NCI-H345 treated with DMSO at 0.1 percent for 48 hours (cell line): Measurements from ENCODE around the gene GRWD1.
A peak's percentile ranks its signal among the peaks of the same experiment; 100 is the strongest.

Experiments
- DNase-seq: peaks from one replicate; lab custom pipeline; 2025; ENCODE audit not compliant: unreplicated experiment; lab: John Stamatoyannopoulos, UW

GRWD1 gene

DNA sequence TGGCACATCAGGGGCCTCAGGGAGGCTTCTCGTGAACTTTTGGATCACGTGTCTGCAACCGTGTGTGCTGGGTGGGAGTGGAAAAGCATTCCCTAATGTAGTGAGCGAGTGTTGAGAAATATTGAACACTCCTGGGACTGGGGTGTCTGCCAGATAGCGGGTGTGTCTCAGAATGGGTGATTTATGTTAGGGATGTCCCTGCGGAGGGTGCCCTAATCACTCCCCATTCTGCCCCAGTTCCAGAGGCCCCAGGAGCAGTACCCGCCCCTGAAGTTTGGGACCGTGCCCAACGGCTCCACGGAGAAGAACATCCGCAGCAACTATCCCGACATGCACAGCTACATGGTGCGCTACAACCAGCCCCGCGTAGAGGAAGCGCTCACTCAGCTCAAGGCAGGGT, 24.2 kb upstream of the GRWD1 start:
- DNase-seq, result no peak

DNA sequence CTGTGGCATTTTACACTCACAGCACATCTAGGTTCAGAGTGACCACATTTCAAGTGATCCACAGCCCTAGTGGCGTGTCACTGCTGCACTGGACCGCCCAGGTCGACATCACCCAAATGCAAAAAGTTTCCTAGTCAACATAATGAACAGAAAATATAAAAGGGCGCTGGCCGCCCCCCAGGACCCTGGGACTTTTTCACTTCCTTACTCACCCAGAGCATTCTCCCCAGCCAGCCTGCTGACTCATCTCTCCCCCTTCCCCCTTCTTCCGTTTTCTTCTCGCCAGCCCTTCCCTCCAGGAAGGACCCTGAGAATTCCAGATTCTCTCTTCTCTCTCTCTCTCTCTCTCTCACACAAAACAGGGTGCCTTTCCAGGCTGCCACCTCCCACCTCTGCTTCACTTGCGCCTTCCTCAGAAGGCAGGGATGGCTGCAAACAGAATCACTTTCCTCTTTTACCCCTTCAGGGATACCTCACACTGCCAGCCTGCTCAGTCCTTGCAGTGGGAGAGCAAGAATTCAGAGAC, 21.0 kb upstream of the GRWD1 start:
- DNase-seq, result no peak

DNA sequence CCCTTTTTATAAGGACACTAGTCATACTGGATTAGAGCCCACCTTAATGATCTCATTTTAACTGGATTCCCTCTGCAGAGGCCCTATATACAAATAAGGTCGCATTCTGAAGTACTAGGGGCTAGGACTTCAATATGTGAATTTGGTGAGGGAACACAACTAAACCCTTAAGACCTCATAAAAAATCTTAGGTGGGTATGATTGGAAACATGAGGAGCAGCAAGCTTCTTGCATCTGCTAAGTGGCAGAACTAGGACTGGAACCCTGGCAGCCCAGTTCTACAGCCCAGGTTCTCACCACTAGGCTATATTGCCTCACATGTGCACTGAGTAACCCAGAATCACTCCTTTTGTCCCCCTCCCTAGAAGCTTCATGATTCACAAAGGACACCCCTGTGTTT, 17.1 kb upstream of the GRWD1 start:
- no peak for DNase-seq

DNA sequence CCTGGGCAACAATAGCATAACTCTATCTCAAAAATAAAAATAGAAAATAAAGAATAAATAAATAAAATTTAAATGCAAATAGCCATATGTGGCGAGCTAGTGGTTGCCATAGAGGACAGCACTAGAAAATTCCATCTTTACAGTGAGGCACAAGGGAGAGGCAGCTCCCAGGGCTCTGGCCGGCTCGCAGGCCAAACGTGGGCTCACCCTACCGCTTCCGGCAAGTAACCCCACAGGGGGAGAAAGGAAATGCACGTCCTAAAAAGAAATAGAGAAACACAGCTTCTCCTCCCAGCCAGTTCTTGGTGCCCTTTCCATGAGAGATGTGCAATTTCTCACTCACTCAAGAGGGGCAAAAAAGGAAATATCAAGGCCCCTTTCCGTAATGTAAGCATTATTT, 12.4 kb upstream of the GRWD1 start:
- DNase-seq, result no peak

DNA sequence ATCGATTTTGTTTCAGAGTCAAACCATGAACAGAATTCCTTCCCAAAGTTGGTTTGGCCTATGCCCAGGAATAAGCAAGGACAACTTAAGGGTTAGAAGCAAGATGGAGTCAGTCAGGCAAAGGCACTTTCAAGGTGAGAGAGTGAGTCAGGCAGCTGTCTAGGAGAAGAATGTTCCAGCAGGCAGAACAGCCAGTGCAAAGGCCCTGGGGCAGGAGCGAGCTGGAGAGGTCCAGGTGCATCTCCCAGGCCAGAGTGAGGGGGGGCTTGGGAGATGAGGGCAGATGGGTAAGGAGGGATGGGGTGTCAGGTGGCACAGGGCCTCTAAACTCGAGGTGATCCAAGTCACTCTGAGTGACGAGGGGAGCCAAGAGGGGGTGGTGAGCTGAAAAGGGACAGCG, 9.2 kb upstream of the GRWD1 start:
- no peak for DNase-seq

DNA sequence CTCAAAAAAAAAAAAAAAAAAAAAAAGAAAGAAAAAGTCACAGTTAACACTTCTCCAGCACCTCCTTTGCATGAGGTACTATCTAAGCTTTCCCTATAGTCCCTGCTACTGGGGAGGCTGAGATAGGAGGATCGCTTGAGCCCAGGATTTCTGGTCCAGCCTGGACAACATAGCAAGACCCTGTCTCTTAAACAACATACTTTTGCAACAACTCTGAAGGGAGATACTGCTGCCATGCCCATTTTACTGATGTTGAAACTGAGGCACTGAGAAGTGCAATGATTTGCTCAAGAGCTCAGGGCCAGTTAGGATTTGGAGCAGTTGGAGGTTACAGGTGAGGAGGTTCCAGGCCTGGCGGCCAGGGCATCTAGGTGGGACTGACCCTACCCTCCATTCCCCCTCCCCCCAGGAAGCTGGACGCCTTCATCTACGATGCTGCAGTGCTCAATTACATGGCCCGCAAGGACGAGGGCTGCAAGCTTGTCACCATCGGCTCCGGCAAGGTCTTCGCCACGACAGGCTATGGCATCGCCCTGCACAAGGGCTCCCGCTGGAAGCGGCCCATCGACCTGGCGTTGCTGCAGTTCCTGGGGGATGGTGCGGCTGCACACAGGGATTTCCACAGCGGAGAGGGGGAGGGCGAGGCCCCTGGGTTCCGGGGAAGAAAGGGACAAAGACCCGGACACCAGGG, 4.3 kb upstream of the GRWD1 start:
- no peak for DNase-seq

DNA sequence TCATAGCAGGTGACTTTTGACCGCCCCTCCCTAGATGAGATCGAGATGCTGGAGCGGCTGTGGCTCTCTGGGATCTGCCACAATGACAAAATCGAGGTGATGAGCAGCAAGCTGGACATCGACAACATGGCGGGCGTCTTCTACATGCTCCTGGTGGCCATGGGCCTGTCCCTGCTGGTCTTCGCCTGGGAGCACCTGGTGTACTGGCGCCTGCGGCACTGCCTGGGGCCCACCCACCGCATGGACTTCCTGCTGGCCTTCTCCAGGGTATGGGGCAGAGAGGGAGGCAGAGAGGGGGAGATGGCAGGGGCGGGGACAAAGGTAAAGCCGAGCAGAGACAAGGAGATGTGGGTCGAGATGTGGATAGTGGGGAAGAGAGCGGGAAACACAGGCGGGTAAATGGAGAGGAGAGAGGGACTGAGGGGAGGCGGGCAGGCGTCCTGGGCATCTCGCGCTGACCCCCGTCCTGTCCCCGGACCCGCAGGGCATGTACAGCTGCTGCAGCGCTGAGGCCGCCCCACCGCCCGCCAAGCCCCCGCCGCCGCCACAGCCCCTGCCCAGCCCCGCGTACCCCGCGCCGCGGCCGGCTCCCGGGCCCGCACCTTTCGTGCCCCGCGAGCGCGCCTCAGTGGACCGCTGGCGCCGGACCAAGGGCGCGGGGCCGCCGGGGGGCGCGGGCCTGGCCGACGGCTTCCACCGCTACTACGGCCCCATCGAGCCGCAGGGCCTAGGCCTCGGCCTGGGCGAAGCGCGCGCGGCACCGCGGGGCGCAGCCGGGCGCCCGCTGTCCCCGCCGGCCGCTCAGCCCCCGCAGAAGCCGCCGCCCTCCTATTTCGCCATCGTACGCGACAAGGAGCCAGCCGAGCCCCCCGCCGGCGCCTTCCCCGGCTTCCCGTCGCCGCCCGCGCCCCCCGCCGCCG, 3.4 kb upstream of the GRWD1 start:
- no peak for DNase-seq

DNA sequence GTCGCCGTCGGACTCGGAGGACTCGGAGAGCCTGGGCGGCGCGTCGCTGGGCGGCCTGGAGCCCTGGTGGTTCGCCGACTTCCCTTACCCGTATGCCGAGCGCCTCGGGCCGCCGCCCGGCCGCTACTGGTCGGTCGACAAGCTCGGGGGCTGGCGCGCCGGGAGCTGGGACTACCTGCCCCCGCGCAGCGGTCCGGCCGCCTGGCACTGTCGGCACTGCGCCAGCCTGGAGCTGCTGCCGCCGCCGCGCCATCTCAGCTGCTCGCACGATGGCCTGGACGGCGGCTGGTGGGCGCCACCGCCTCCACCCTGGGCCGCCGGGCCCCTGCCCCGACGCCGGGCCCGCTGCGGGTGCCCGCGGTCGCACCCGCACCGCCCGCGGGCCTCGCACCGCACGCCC, 2.5 kb upstream of the GRWD1 start:
- no peak for DNase-seq

DNA sequence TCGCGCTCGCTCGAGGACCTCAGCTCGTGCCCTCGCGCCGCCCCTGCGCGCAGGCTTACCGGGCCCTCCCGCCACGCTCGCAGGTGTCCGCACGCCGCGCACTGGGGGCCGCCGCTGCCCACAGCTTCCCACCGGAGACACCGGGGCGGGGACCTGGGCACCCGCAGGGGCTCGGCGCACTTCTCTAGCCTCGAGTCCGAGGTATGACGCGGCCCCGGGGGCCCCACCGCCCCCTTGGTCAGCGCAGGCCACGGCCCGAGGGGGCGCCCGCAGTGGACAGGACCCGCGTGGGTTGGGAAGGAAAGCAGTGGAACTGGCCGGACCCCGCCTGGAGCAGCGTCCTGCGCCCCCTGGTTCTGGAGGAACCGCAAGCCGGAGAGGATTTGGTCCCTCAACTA, 2.1 kb upstream of the GRWD1 start:
- no peak for DNase-seq

DNA sequence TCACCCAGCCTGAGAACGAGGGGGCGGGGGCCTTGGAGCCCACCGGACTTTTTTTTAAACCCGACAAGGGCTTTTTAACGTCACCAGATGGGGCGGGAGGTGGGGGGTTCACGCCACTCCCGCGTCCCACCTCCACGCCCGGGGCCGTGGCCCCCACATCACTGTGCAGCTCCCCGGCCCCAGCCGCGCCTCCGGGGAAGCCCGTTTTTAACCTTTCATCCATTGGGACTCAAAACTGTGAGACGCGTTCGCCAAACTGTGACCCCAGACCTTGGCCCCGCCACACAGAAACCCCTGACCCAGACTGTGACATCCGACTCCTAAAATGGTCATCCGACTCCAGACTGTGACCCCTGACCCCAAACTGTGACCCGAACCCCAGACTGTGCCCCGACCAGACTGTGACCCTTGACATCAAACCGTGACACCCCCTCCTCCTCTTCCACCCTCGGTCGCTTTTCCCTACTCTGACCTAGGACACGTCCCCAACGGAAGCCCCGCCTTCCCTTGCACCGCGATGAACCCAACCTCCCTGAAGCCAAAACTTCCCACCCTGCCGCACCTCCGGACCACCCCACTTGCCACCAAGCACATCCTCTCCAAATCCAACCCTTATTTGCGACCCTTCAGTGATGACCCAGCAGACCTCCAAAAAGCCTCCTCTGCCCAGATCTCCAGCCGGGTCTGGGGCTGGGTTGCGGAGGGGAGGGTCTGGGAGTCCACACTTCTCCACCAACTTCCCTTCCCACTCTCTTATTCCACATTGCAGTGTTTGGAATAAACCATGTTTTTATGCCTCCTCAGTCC, 1.5 kb upstream of the GRWD1 start:
- no peak for DNase-seq

DNA sequence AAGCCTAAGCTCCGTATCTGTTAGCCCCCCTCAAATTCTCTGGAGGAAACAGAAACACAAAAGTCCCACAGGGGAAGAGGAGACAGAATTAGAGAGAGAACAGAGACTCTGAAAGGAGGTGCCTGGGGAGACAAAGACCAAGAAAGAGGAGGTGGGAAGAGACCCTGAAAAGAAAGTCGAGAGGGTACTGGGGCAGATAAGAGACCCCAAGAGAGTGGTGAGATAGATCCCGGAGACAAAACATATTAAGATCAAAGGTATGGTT, 915 bp upstream of the GRWD1 start:
- no peak for DNase-seq

DNA sequence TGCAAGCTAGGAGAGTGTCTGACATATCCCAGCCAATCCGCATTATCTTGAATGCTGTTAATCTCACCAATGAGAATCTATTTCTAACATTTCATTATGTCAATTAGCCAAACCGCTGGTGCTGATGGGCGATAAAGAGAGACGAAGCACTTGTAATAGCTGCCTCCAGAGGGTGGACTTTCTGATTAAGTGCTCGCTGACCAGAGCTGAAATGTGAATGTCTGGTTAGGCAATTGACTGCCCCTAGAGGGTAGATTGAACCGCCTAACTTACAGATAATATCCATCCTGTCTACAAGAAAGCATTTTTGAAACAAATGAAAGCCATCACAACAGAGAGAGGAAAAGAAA, 552 bp upstream of the GRWD1 start:
- DNase-seq, result peak; percentile 49

DNA sequence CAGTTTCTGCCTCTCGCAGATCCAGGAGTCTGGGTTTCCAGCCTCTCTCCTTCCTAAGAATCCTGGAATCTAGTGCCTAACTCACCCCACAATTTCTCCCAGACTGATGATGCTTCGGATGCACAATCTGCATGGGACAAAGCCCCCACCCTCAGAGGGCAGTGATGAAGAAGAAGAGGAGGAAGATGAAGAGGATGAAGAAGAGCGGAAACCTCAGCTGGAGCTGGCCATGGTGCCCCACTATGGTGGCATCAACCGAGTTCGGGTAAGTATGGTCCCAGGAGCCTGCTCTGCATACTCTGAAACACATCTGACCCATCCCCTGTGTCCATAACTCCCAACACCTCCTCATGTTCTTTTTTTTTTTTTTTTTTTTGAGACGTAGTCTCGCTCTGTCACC, 796 bp downstream of the GRWD1 start:
- DNase-seq, result no peak

DNA sequence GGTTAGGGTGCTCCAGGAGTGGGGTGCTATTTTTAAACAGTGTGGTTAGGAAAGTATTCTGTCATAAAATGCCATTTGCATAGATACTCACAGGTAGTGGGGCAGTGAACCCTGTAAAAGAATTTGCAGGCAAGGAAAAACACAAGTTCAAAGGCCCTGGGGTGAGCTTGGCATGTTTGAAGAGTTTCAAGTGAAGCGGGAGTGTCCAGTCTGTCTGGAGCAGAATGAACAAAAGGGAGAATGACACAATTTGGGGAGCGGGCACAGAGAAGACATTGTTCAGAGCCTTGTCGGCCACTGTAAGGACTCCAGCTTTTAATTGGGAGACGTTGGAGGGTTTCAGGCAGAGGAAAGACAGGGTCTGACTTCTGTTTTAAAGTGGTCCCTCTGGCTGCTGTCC, 2.8 kb downstream of the GRWD1 start:
- DNase-seq, result no peak

DNA sequence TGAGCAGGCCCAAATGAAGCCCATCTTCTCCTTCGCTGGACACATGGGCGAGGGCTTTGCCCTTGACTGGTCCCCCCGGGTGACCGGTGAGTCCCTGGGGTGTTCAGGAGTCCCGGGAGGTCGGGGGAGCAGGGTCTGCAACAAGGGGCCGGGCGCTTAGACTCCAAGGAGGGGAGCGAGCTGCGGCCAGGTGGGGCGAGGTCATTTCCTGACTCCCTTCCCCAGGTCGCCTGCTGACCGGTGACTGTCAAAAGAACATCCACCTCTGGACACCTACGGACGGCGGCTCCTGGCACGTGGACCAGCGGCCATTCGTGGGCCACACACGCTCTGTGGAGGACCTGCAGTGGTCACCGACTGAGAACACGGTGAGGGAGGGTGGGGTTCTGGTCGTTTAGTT, 4.7 kb downstream of the GRWD1 start:
- no peak for DNase-seq

DNA sequence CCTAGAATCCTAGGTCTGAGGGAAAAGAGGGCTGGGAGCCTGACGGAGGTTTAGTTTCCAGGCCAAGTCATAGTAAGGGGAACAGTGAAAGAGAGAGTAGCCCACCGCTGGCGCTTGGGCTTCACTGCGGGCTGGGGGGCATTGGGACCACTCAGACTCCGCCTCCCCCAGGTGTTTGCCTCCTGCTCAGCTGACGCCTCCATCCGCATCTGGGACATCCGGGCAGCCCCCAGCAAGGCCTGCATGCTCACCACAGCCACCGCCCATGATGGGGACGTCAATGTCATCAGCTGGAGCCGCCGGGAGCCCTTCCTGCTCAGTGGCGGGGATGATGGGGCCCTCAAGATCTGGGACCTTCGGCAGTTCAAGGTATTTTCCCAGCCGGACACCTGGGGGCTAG, 5.1 kb downstream of the GRWD1 start:
- no peak for DNase-seq

DNA sequence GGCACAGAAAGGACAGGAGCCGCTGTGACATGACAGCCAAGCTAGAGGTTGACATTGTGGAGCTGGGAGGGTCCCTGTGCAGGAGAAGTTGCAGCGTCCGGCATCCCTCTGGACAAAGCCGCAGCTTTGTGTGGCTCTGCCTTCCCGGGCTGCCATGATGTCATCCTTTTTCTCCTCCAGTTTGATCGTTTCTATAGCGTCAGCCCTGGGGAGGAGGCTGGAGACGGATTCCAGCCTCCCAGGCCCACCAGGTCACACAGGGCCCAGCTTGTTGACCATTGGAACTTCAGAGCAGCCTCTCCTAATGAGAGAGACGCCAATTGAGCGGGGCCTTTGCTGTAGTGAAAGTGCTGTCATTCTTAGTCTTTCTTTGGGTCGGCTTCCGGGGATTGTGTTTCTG, 5.8 kb downstream of the GRWD1 start:
- DNase-seq, result no peak

DNA sequence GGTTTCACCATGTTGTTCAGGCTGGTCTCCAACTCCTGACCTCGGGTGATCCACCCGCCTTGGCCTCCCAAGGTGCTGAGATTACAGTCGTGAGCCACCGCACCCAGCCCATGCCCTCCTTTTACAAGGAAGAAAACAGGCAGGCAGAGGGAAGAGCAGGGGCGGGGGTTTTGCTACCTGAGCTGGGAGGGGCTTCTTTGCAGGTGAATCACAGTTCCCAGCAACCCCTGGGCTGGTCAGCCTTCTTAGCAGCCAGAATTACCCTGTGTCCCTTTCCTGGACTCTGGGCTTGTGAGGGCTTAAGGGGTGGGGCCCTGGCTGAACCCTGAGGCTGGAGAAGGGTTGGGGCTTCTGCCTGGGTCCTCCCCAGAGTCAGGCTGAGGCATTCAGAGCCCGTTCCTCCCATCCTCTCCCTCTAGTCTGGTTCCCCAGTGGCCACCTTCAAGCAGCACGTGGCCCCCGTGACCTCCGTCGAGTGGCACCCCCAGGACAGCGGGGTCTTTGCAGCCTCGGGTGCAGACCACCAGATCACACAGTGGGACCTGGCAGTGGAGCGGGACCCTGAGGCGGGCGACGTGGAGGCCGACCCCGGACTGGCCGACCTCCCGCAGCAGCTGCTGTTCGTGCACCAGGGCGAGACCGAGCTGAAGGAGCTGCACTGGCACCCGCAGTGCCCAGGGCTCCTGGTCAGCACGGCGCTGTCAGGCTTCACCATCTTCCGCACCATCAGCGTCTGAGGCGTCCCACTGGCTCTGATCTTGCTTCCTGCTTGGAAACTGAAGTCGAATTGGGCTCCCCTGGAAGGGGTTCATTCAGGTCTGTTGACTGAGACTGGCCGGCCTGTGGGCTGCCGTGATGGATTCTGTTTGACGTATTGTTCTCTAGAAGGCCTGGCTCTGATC, 6.8 kb downstream of the GRWD1 start:
- DNase-seq, result no peak

DNA sequence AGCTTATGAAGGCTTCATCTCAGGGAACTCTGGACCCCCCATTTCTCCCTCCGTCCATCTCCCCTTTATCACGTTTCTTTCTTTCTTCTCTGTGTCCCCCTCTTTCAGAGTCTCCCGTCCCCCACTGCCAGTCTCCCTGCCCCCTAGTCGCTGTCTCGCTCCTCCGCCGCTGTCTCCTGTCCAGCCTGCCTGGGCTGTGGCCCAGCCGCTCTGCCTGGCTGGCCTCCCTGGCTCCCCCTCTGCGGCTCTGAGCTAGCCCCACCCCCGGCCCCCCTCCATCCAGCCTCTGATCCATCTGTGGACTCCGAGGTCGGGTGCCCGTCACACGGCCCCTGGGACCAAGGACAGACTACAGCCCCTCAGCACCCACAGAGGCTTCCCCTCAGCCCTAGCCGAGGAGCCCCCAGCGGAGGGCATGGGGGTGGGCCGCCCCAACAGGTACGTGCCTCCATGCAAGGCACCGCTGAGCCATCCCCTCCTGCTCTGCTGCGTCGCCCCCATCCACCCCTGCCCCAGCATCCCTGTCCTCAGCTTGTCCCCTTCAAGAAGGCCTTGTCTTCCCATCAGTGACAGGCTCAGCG, 8.5 kb downstream of the GRWD1 start:
- DNase-seq, result no peak

DNA sequence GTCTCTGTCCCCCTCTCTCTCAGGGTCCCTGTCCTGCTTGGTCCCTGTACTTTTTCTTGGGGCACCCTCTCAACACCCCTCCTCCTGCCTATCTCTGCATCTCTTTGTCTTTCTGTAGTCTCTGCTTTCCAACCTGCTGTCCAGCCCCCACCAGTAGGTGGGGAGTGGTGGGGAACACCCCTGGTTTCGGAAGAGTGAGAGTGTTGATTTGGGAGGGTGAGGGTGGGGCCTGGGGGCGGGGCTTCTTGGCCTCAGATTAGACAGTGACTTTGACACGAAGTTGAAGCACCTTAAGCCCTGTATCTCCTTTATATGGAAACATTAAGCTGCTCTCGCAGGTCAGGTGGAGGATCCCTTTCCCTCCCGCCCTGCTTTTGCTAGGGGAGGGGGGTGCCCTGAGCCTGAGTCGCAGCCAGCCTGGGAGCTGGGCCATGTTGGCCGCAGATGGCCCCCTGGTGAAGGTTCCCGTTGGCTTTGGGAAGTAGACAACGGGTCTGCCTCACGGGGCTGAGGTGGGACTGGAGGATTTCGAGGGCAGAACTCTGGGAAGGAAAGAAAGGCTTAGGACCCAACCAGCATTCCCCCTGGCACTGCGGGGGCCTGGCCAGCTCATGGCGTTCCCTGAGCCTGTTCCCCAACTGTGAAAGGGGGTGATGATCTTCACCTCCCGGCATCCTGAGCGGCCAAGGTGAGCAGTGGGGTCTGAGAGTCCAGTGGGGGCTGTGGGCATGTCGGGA, 9.6 kb downstream of the GRWD1 start, which contains the start of gene KCNJ14:
Gene KCNJ14, plus strand, starts transcription at position 404 of the 737 bp plus-strand sequence. CDS start 6,151 bp downstream, outside the sequence.
- no peak for DNase-seq
